Measurements from ENCODE around the gene STK32B.

GRCh38 chr4:5383191-5383980 lies 332.1 kb downstream of the STK32B start:
- TF ChIP-seq TAF1 (conservative IDR thresholded peaks at IDR 0.05) (no peak), CTCF (IDR thresholded peaks at IDR 0.05; ENCODE audit: low read depth, low read length, missing input control) (no peak), JUND (IDR thresholded peaks at IDR 0.05) (no peak)

Data from liver (tissue), 3 donors.